ENCODE results near the gene KCNQ1OT1.

Gene KCNQ1OT1

GRCh38 chr11:2683806-2684205, 16.0 kb downstream of the KCNQ1OT1 start:
- in situ Hi-C loops (cut with HindIII; ENCODE audit: low sequenced_read_pairs), result no loop called here
- no peak overlapping the region for H3K4me3 ChIP-seq (ENCODE audit: low read depth, low read length)
- DNase-seq (ENCODE audit: low read depth), result no peak
- no peak for TF ChIP-seq CTCF (IDR thresholded peaks at IDR 0.05; ENCODE audit: low read depth, low read length, missing control alignments)

- no peak for DNase-seq (ENCODE audit: low read depth)
- in situ Hi-C loops (cut with HindIII; ENCODE audit: low sequenced_read_pairs), result no loop called here
- TF ChIP-seq CTCF (IDR thresholded peaks at IDR 0.05; ENCODE audit: low read depth, low read length, missing control alignments), result no peak
- H3K4me3 ChIP-seq (ENCODE audit: low read depth, low read length), result no peak overlapping the region
Measured at GRCh38 chr11:2681408-2682145, 18.2 kb downstream of the KCNQ1OT1 start.

GRCh38 chr11:2679011-2679676, 20.6 kb downstream of the KCNQ1OT1 start:
- TF ChIP-seq CTCF (IDR thresholded peaks at IDR 0.05; ENCODE audit: low read depth, low read length, missing control alignments), result no peak
- in situ Hi-C loops (cut with HindIII; ENCODE audit: low sequenced_read_pairs), result no loop called here
- DNase-seq (ENCODE audit: low read depth), result no peak
- H3K4me3 ChIP-seq (ENCODE audit: low read depth, low read length), result no peak overlapping the region

GRCh38 chr11:2678396-2678795, 21.4 kb downstream of the KCNQ1OT1 start:
- in situ Hi-C loops (cut with HindIII; ENCODE audit: low sequenced_read_pairs), result no loop called here
- DNase-seq (ENCODE audit: low read depth), result no peak
- no peak overlapping the region for H3K4me3 ChIP-seq (ENCODE audit: low read depth, low read length)
- TF ChIP-seq CTCF (IDR thresholded peaks at IDR 0.05; ENCODE audit: low read depth, low read length, missing control alignments), result no peak

GRCh38 chr11:2677127-2677526, 22.7 kb downstream of the KCNQ1OT1 start:
- in situ Hi-C loops (cut with HindIII; ENCODE audit: low sequenced_read_pairs), result no loop called here
- DNase-seq (ENCODE audit: low read depth), result no peak
- H3K4me3 ChIP-seq (ENCODE audit: low read depth, low read length), result no peak overlapping the region

GRCh38 chr11:2675540-2675939, 24.3 kb downstream of the KCNQ1OT1 start:
- H3K4me3 ChIP-seq (ENCODE audit: low read depth, low read length), result no peak overlapping the region
- in situ Hi-C loops (cut with HindIII; ENCODE audit: low sequenced_read_pairs), result no loop called here
- TF ChIP-seq CTCF (IDR thresholded peaks at IDR 0.05; ENCODE audit: low read depth, low read length, missing control alignments), result no peak
- DNase-seq (ENCODE audit: low read depth), result no peak

More at GRCh38 chr11:2677127-2677526, 22.7 kb downstream of the KCNQ1OT1 start:
- TF ChIP-seq CTCF (IDR thresholded peaks at IDR 0.05; ENCODE audit: low read depth, low read length, missing control alignments), result no peak
